Natural killer cell (primary cell): ENCODE results near the gene MTOR. TPM values are rescaled to one million over a fixed set of nuclear protein-coding genes. Genes with fewer than 3 reads are reported as not detected.

ENCODE experiments used
- ATAC-seq, 3 donors: fragments of 150-1000 bp in 2 of 3; fragments of 200-7000 bp in 1 of 3; cut with Tn5 transposase; 1 replicate in 1 of 3; 2 replicates in 2 of 3; pipeline ENCODE4 v1.10.0; 2021; ENCODE audit warnings: mild to moderate bottlenecking in 2 of 3, moderate library complexity in 2 of 3
- DNase-seq, 2 donors: peaks; one replicate each; pipeline versions ENCODE4 v3.0.0 to v3.0.0-alpha.2; 2013 to 2021; ENCODE audit warnings: mixed read lengths in 1 of 2
- H3K27ac ChIP-seq: one replicate; pipeline ENCODE4 v1.5.1; 2013; ENCODE audit warnings: mild to moderate bottlenecking, low read length
- H3K27me3 ChIP-seq: one replicate; pipeline ENCODE4 v1.6.1; 2013; ENCODE audit warnings: low read length; ENCODE audit not compliant: control insufficient read depth, insufficient read depth
- H3K36me3 ChIP-seq: one replicate; pipeline ENCODE4 v1.6.1; 2013; ENCODE audit warnings: low read length; ENCODE audit not compliant: control insufficient read depth, insufficient read depth
- H3K4me1 ChIP-seq: one replicate; pipeline ENCODE4 v1.6.1; 2013; ENCODE audit warnings: low read length; ENCODE audit not compliant: control insufficient read depth, insufficient read depth
- H3K4me3 ChIP-seq: one replicate; pipeline ENCODE4 v1.5.1; 2013; ENCODE audit warnings: low read length
- H3K9me3 ChIP-seq: one replicate; pipeline ENCODE4 v1.6.1; 2013; ENCODE audit warnings: low read length; ENCODE audit not compliant: control insufficient read depth, insufficient read depth
- H3K27ac Mint-ChIP-seq, 2 donors: one replicate each; pipeline ENCODE4 v1.8.0; 2022; ENCODE audit warnings: mild to moderate bottlenecking in 2 of 2, mixed read lengths in 2 of 2, moderate library complexity in 1 of 2
- H3K27me3 Mint-ChIP-seq, 2 donors: one replicate each; pipeline ENCODE4 v1.8.0; 2022; ENCODE audit warnings: low read depth in 2 of 2, mixed read lengths in 2 of 2
- H3K36me3 Mint-ChIP-seq: one replicate; pipeline ENCODE4 v1.8.0; 2022; ENCODE audit warnings: mixed read lengths
- H3K4me1 Mint-ChIP-seq, 2 donors: one replicate each; pipeline ENCODE4 v1.8.0; 2022; ENCODE audit warnings: mixed read lengths in 2 of 2
- H3K4me3 Mint-ChIP-seq: one replicate; pipeline ENCODE4 v1.8.0; 2022; ENCODE audit warnings: mild to moderate bottlenecking, moderate library complexity, mixed read lengths
- H3K9me3 Mint-ChIP-seq, 2 donors: one replicate each; pipeline ENCODE4 v1.8.0; 2022; ENCODE audit warnings: mixed read lengths in 2 of 2
- WGBS: methylation state at CpG from one replicate; pipeline ENCODE4 v1.1.7; 2013; ENCODE audit warnings: missing lambda C conversion rate; ENCODE audit not compliant: insufficient coverage; 5-methylcytosine and 5-hydroxymethylcytosine counted together
- intact Hi-C: fragments of 100-400 bp; cut with micrococcal nuclease; formaldehyde crosslinking; loops from one replicate; pipeline ENCODE4 v1.14.2; 2022
- total RNA-seq, 4 donors: library from RNA; stranded (reverse); fragments of 120-200 nt in 1 of 4; gene quantifications; one replicate each; pipeline versions ENCODE4 v1.2.3 to v1.2.4, GENCODE V29; 2013 to 2022
- TF ChIP-seq, protein P1 (sequence below): fragments of 200-600 bp; IDR thresholded peaks from one replicate; pipeline ENCODE4 v1.8.0; 2022; ENCODE audit warnings: antibody characterized with exemption

MTOR gene
- total RNA-seq, result 10 to 100 TPM; 42.7 to 54.6 (median 43.7) TPM
- 50.9 TPM for total RNA-seq (2013)

DNA sequence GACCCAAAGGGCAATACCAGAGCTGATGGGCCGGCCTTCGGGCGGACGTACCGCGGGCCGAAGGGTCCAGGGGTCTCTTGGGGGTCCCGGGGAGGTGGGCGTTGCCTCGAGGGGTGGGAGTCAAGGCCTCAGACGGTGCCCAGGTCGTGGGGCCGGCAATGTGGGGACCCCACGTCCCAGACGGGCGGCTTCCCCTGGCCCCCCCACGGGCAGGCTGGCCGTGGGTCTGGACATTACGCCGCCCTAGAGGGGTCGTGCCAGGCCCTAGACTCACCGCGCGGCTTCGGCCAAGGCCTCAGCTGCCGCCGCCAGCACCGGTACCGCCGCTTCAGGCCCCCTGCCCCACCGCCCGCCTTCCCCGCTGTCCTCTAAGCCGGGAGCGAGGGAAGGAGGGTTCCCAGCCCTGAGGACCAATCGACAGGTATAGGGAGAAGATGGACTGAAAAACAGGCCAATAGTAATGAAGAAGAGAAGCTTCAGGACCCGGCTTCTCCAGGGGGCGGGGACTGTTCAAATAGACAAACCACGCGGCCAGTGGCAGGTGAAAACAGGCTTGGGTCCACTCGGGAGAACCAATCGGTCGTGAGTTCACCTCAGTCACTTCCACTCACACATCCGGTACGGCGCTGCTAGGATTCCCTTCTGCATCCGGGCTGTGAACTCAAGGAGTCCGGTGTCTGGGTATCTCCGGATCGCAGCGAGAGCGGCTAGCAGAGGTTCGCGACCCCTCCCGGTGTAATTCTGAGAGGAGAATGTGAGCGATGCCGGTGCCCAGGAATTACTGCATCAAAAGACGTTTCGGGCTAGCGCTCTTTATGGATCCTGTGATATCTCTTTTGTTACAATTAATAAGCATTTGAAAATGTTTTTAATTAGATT is at the start of gene MTOR:
Gene MTOR (minus strand): TSS at position 381 of the 879 bp plus-strand sequence. CDS start 3,142 bp downstream, outside the sequence.
- H3K27ac ChIP-seq, result peak within 1 kb of the TSS; percentile 65
- under 1% methylated on average over 58 of the region's 60 CpGs for WGBS
- Mint-ChIP-seq H3K36me3 (no peaks in the 10 kb centered on the region), H3K27ac (peak within 1 kb of the TSS; percentile 74 to 90), H3K27me3 (no peaks in the 10 kb centered on the region), H3K4me3 (peak within 1 kb of the TSS; percentile 89), H3K4me1 (peaks cover 12 to 13% of the 10 kb centered on the region in 2 donors), H3K9me3 (no peaks in the 10 kb centered on the region)
- intact Hi-C loops, result loop anchor here (10.0 kb wide), 1 partner anchor 472 kb away; the partner anchor contains the start of gene AGTRAP
- DNase-seq (peak; percentile 92 to 99), ATAC-seq (peak; percentile 95 to 99 (median 97))
- H3K9me3 ChIP-seq, result no peaks in the 10 kb centered on the region
- peak within 1 kb of the TSS; percentile 91 for H3K4me3 ChIP-seq
- peaks cover 16% of the 10 kb centered on the region for H3K36me3 ChIP-seq
- peaks cover 15% of the 10 kb centered on the region for H3K4me1 ChIP-seq
- no peaks in the 10 kb centered on the region for H3K27me3 ChIP-seq
- TF ChIP-seq, protein P1, sequence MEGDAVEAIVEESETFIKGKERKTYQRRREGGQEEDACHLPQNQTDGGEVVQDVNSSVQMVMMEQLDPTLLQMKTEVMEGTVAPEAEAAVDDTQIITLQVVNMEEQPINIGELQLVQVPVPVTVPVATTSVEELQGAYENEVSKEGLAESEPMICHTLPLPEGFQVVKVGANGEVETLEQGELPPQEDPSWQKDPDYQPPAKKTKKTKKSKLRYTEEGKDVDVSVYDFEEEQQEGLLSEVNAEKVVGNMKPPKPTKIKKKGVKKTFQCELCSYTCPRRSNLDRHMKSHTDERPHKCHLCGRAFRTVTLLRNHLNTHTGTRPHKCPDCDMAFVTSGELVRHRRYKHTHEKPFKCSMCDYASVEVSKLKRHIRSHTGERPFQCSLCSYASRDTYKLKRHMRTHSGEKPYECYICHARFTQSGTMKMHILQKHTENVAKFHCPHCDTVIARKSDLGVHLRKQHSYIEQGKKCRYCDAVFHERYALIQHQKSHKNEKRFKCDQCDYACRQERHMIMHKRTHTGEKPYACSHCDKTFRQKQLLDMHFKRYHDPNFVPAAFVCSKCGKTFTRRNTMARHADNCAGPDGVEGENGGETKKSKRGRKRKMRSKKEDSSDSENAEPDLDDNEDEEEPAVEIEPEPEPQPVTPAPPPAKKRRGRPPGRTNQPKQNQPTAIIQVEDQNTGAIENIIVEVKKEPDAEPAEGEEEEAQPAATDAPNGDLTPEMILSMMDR, result no peak

DNA sequence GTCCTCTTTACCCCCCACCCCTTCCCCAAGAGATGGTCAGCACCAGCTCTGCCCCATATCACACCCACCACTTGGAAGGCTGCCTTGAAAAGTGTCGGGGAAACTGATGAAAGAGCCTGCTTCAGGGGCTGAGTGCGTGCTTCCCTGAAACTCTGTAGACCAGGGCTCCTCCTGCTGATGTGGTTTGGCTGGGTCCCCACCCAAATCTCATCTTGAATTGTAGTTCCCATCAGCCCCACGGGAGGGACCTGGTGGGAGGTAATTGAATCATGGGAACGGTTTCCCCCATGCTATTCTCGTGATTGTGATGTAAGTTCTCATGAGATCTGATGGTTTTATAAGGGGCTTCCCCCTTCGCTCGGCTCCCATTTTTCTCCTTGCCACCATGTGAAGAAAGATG is 47.0 kb upstream of the MTOR start:
- peaks cover 7 to 9% of the 10 kb centered on the region in 2 donors for H3K4me1 Mint-ChIP-seq
- intact Hi-C loops, result no loop called here
- H3K4me3 Mint-ChIP-seq, result no peak overlapping the region
- H3K36me3 Mint-ChIP-seq, result no peaks in the 10 kb centered on the region
- Histone ChIP-seq H3K9me3 (no peaks in the 10 kb centered on the region), H3K27me3 (no peaks in the 10 kb centered on the region), H3K27ac (no peak overlapping the region), H3K4me1 (peaks cover 5% of the 10 kb centered on the region), H3K36me3 (no peaks in the 10 kb centered on the region), H3K4me3 (no peak overlapping the region)
- TF ChIP-seq, protein P1, result no peak
- peaks cover 0 to 2% of the 10 kb centered on the region in 2 donors for H3K27me3 Mint-ChIP-seq
- 89% methylated on average over 7 of the region's 7 CpGs for WGBS
- ATAC-seq (no peak), DNase-seq (no peak)
- no peak overlapping the region for H3K27ac Mint-ChIP-seq
- no peaks in the 10 kb centered on the region for H3K9me3 Mint-ChIP-seq

DNA sequence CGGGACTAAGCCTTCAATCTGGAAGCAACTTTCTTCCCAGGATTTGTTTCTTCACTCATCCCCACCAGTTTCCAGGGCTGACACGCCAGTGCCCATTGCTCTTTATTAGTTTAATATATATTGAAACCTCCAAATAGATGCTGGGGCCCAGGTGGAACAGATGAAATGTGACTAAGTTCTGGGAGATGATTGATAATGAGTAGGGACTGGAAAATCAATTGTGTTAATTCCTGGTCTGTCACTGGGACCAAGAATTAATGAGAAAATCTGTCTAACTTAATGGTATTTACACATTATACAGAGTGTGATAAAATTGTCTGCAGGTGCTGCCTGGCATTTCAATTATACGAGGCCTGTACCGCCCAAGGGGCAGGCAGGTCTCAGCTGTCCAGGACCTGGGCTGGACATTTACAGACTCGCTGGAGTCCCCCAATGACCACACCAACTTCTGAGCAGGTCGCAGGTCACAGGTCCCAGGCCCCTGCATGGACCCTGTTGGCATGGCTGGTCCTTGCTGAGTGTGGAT is 46.4 kb upstream of the MTOR start:
- Histone ChIP-seq H3K4me3 (no peak overlapping the region), H3K9me3 (no peaks in the 10 kb centered on the region), H3K27ac (no peak overlapping the region), H3K4me1 (peaks cover 5% of the 10 kb centered on the region), H3K27me3 (no peaks in the 10 kb centered on the region), H3K36me3 (no peaks in the 10 kb centered on the region)
- Mint-ChIP-seq H3K27me3 (peaks cover 0 to 2% of the 10 kb centered on the region in 2 donors), H3K27ac (no peak overlapping the region), H3K36me3 (no peaks in the 10 kb centered on the region), H3K9me3 (no peaks in the 10 kb centered on the region), H3K4me1 (peaks cover 7 to 9% of the 10 kb centered on the region in 2 donors), H3K4me3 (no peak overlapping the region)
- intact Hi-C loops, result no loop called here
- TF ChIP-seq, protein P1, result no peak
- 89% methylated on average over 5 of the region's 6 CpGs for WGBS
- no peak for DNase-seq
- ATAC-seq, result no peak
